ENCODE data around the gene OR51G2. TPM values are rescaled to one million over a fixed set of nuclear protein-coding genes. Genes with fewer than 3 reads are reported as not detected.
A peak's percentile ranks its signal among the peaks of the same experiment; 100 is the strongest.

Gene OR51G2
- total and polyA plus RNA-seq, 11 donors: not detected

- no peaks in the 10 kb centered on the region for H3K9me3 ChIP-seq
- TF ChIP-seq POLR2A (IDR thresholded peaks at IDR 0.05) (no peak), CTCF (IDR thresholded peaks at IDR 0.05) (peak in 2 of 12 donors; percentile 31 to 47)
- 81 to 96% (median 88%) methylated on average over 1 of the region's 1 CpG for WGBS, 4 donors
- no peaks in the 10 kb centered on the region for H3K4me1 ChIP-seq
- peak in 1 of 4 donors; percentile 10 for ATAC-seq
- H3K4me3 ChIP-seq: no peak overlapping the region
- intact Hi-C loops (cut with DNase I): no loop called here
- no peaks in the 10 kb centered on the region for H3K27me3 ChIP-seq
- no peak for DNase-seq
- H3K36me3 ChIP-seq: no peaks in the 10 kb centered on the region
- no peak overlapping the region for H3K27ac ChIP-seq
Measured at GRCh38 chr11:4891996-4892640, 27.0 kb downstream of the OR51G2 start.

- DNase-seq: no peak
- Histone ChIP-seq H3K36me3 (no peaks in the 10 kb centered on the region), H3K27me3 (no peaks in the 10 kb centered on the region), H3K4me1 (no peaks in the 10 kb centered on the region), H3K27ac (no peak overlapping the region), H3K4me3 (no peak overlapping the region), H3K9me3 (no peaks in the 10 kb centered on the region)
- intact Hi-C loops (cut with DNase I): no loop called here
- 80 to 94% (median 88%) methylated on average over 2 of the region's 2 CpGs for WGBS, 4 donors
- no peak for TF ChIP-seq POLR2A (IDR thresholded peaks at IDR 0.05)
- TF ChIP-seq CTCF (IDR thresholded peaks at IDR 0.05): no peak
- ATAC-seq: no peak
Measured at GRCh38 chr11:4890279-4890678, 28.9 kb downstream of the OR51G2 start.

GRCh38 chr11:4887591-4887990 lies 31.6 kb downstream of the OR51G2 start:
- no peak for ATAC-seq
- Histone ChIP-seq H3K4me3 (no peak overlapping the region), H3K27me3 (no peaks in the 10 kb centered on the region), H3K36me3 (no peaks in the 10 kb centered on the region), H3K27ac (no peak overlapping the region), H3K9me3 (no peaks in the 10 kb centered on the region), H3K4me1 (no peaks in the 10 kb centered on the region)
- no peak for TF ChIP-seq POLR2A (IDR thresholded peaks at IDR 0.05)
- TF ChIP-seq CTCF (IDR thresholded peaks at IDR 0.05): no peak
- WGBS, 4 donors: 0% methylated on average over 1 of the region's 1 CpG
- no peak for DNase-seq
- intact Hi-C loops (cut with DNase I): no loop called here

GRCh38 chr11:4886186-4886585 lies 33.0 kb downstream of the OR51G2 start:
- ATAC-seq: no peak
- H3K36me3 ChIP-seq: no peaks in the 10 kb centered on the region
- 75 to 84% (median 79%) methylated on average over 3 of the region's 3 CpGs for WGBS, 4 donors
- intact Hi-C loops (cut with DNase I): no loop called here
- no peaks in the 10 kb centered on the region for H3K27me3 ChIP-seq
- H3K27ac ChIP-seq: no peak overlapping the region
- TF ChIP-seq CTCF (IDR thresholded peaks at IDR 0.05) (no peak), POLR2A (IDR thresholded peaks at IDR 0.05) (no peak)
- no peak for DNase-seq
- H3K9me3 ChIP-seq: no peaks in the 10 kb centered on the region
- no peaks in the 10 kb centered on the region for H3K4me1 ChIP-seq
- no peak overlapping the region for H3K4me3 ChIP-seq
